ENCODE measurements around the gene USP40.

The USP40 gene

GRCh38 chr2:233449081-233449901 lies 117.3 kb downstream of the USP40 start:
- DNase-seq (ENCODE audit: low spot score in 2 of 2) (no peak), ATAC-seq (ENCODE audit: low read depth) (no peak)
- Mint-ChIP-seq H3K27me3 (no peaks in the 10 kb centered on the region), H3K36me3 (peaks cover 45% of the 10 kb centered on the region), H3K27ac (no peak overlapping the region), H3K4me1 (peaks cover 7% of the 10 kb centered on the region), H3K9me3 (no peaks in the 10 kb centered on the region), H3K4me3 (no peak overlapping the region)

DNA sequence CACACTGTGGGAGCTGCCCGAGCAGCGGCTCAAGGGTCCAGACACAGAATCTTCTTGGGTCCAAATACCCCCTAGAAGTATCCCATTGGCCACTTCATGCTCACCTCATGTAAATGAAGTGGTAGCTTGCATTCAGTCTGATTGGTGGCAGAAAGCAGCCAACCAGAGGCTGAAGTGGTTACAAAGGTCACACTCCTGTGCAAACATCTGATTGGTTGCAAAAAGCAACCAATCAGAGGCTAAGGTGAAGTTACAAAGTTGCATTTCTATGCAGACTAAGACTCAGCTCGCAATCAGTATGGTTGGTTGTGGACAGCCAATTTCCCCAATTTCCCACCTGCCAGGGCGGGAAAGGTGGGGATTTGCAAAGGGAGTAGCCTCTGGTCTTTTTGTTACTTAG lies 118.0 kb downstream of the USP40 start:
- H3K9me3 Mint-ChIP-seq: no peaks in the 10 kb centered on the region
- peaks cover 43% of the 10 kb centered on the region for H3K36me3 Mint-ChIP-seq

DNA sequence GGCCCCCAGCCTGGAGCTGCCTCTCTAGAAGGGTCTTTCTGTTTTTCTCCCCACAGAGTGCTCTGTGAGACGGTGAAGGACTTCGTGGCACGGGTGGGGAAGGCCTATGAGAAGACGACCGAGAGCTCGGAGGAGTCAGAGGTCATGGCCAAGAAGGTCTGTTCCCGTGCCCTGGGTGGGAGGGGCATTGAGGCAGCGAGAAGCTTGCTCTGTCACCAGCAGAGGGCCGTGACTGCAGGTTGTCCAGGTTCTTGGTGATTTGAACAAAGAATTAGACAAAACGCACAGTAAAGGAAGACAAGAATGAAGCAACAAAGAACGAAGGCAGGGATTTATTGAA lies 118.4 kb downstream of the USP40 start:
- H3K4me1 Mint-ChIP-seq: peaks cover 16% of the 10 kb centered on the region
- no peaks in the 10 kb centered on the region for H3K9me3 Mint-ChIP-seq
- H3K27me3 Mint-ChIP-seq: no peaks in the 10 kb centered on the region
- no peak overlapping the region for H3K4me3 Mint-ChIP-seq
- no peak overlapping the region for H3K27ac Mint-ChIP-seq
- ATAC-seq (ENCODE audit: low read depth): no peak
- DNase-seq (ENCODE audit: low spot score in 2 of 2): no peak
- peaks cover 43% of the 10 kb centered on the region for H3K36me3 Mint-ChIP-seq

More for the DNA sequence above, 118.0 kb downstream of the USP40 start:
- H3K4me1 Mint-ChIP-seq: peaks cover 12% of the 10 kb centered on the region
- DNase-seq (ENCODE audit: low spot score in 2 of 2) (no peak), ATAC-seq (ENCODE audit: low read depth) (no peak)
- no peak overlapping the region for H3K4me3 Mint-ChIP-seq
- H3K27me3 Mint-ChIP-seq: no peaks in the 10 kb centered on the region
- H3K27ac Mint-ChIP-seq: no peak overlapping the region

GRCh38 chr2:233447506-233448219 lies 118.9 kb downstream of the USP40 start:
- Mint-ChIP-seq H3K27ac (peak overlapping the region; percentile 50), H3K4me3 (no peak overlapping the region)

GRCh38 chr2:233446606-233447305 lies 119.8 kb downstream of the USP40 start:
- Mint-ChIP-seq H3K36me3 (peaks cover 45% of the 10 kb centered on the region), H3K27ac (peak overlapping the region; percentile 50), H3K4me3 (no peak overlapping the region), H3K9me3 (no peaks in the 10 kb centered on the region), H3K4me1 (peaks cover 22% of the 10 kb centered on the region), H3K27me3 (no peaks in the 10 kb centered on the region)
- no peak for DNase-seq (ENCODE audit: low spot score in 2 of 2)
- ATAC-seq (ENCODE audit: low read depth): no peak

More at GRCh38 chr2:233447506-233448219, 118.9 kb downstream of the USP40 start:
- Mint-ChIP-seq H3K36me3 (peaks cover 44% of the 10 kb centered on the region), H3K9me3 (no peaks in the 10 kb centered on the region), H3K4me1 (peaks cover 16% of the 10 kb centered on the region), H3K27me3 (no peaks in the 10 kb centered on the region)
- ATAC-seq (ENCODE audit: low read depth) (no peak), DNase-seq (ENCODE audit: low spot score in 2 of 2) (no peak)

DNA sequence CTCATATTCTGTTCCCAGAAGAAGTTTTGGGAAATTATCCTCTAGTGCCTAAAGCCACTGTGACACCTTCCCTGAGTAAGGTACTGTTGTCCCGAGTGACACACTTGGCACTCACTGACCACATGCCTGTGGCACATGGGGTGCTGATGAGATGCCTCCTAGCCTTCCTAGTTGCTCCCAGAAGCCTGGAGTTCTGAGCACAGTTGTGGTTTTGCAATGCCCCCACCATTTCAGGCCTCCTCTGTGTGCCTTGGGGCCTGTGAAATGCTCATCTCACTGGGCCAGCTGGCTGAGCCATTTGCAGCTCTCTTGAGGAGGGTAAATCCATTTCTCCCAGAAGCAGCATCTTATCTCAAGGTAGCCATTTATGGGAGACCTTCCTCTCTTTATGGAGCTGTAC lies 120.5 kb downstream of the USP40 start:
- peaks cover 25% of the 10 kb centered on the region for H3K4me1 Mint-ChIP-seq
- H3K27me3 Mint-ChIP-seq: no peaks in the 10 kb centered on the region
- DNase-seq (ENCODE audit: low spot score in 2 of 2): no peak
- no peaks in the 10 kb centered on the region for H3K9me3 Mint-ChIP-seq
- no peak overlapping the region for H3K27ac Mint-ChIP-seq
- H3K4me3 Mint-ChIP-seq: no peak overlapping the region
- peaks cover 44% of the 10 kb centered on the region for H3K36me3 Mint-ChIP-seq
- no peak for ATAC-seq (ENCODE audit: low read depth)

GRCh38 chr2:233445152-233445830 lies 121.3 kb downstream of the USP40 start:
- Mint-ChIP-seq H3K9me3 (no peaks in the 10 kb centered on the region), H3K27ac (peak overlapping the region; percentile 69), H3K4me1 (peaks cover 27% of the 10 kb centered on the region), H3K36me3 (peaks cover 46% of the 10 kb centered on the region), H3K27me3 (no peaks in the 10 kb centered on the region), H3K4me3 (no peak overlapping the region)
- ATAC-seq (ENCODE audit: low read depth) (no peak), DNase-seq (ENCODE audit: low spot score in 2 of 2) (no peak)

DNA sequence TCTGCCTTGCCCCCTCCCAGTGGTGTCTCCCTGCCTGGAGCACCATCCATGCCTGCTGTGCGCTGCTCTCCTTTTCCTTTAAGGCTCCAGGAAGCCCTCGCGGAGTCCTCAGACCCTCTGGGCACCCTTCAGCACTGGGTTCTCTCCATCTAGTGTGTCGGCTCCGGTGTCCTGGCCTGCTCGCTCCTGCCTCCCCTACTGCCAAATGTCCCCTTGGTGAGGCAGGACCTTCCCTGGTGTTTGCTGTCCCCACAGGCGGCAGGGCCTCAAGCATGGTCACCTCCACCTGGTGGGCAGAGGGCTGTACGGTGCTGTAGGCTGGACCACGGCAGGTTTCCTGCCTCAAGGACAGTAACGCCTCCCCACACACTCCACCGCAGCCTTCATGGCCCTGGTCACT lies 122.1 kb downstream of the USP40 start:
- ATAC-seq (ENCODE audit: low read depth): no peak
- peaks cover 46% of the 10 kb centered on the region for H3K36me3 Mint-ChIP-seq
- H3K4me1 Mint-ChIP-seq: peaks cover 29% of the 10 kb centered on the region
- no peak overlapping the region for H3K27ac Mint-ChIP-seq
- H3K4me3 Mint-ChIP-seq: no peak overlapping the region
- H3K9me3 Mint-ChIP-seq: no peaks in the 10 kb centered on the region
- DNase-seq (ENCODE audit: low spot score in 2 of 2): no peak
- no peaks in the 10 kb centered on the region for H3K27me3 Mint-ChIP-seq

- no peak overlapping the region for H3K27ac Mint-ChIP-seq
- no peak overlapping the region for H3K4me3 Mint-ChIP-seq
- H3K9me3 Mint-ChIP-seq: no peaks in the 10 kb centered on the region
- peak; percentile 75 for DNase-seq (ENCODE audit: low spot score in 2 of 2)
- no peaks in the 10 kb centered on the region for H3K27me3 Mint-ChIP-seq
- peak; percentile 95 for ATAC-seq (ENCODE audit: low read depth)
- peaks cover 50% of the 10 kb centered on the region for H3K36me3 Mint-ChIP-seq
- peaks cover 29% of the 10 kb centered on the region for H3K4me1 Mint-ChIP-seq
Measured at GRCh38 chr2:233443511-233444183, 122.9 kb downstream of the USP40 start.

- Mint-ChIP-seq H3K36me3 (peaks cover 49% of the 10 kb centered on the region), H3K4me1 (peaks cover 29% of the 10 kb centered on the region), H3K27ac (peak overlapping the region; percentile 17)
Measured at GRCh38 chr2:233442028-233442310, 124.6 kb downstream of the USP40 start.

DNA sequence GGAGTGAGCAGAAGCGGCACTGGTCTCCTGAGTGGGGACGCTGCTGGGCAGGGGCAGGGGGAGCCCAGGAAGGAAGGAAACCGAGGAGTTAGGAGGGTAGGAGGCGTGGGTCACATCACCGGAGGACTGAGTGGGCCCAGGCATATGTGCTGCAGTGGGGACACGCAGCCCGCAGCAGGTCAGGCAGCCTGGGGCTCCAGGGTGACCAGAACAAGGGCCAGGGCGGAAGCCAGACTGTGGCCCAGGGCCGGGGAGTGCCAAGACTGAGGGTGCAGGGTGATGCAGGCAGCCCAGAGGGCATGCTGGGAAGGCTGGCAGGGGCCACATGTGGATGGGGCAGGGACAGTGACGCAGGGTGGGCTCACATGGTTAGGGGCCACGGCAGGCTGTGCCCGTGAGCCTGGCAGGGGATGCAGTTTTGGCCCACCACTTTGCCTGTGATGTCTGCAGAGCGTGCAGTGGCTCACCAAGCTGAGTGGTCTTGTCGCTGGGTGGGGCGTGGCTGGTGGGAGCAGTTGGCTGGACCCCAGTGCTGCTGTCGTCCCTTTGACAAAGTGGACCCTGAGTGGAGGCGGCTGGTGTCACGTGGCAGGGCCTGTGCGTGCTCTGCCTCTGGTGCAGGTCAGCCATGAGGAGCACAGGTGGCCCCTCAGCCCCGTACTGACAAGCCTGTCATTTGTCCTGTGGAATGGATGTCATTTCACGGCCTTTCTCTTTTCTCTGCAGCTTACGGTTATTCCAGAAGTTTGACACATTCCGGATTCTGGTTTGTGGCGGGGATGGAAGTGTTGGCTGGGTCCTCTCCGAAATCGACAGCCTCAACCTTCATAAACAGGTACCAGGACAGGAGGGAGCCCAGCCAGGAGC lies 125.2 kb downstream of the USP40 start:
- H3K27ac Mint-ChIP-seq: peak overlapping the region; percentile 74
- H3K4me1 Mint-ChIP-seq: peaks cover 29% of the 10 kb centered on the region
- DNase-seq (ENCODE audit: low spot score in 2 of 2) (no peak), ATAC-seq (ENCODE audit: low read depth) (no peak)
- no peak overlapping the region for H3K4me3 Mint-ChIP-seq
- H3K27me3 Mint-ChIP-seq: no peaks in the 10 kb centered on the region
- H3K9me3 Mint-ChIP-seq: no peaks in the 10 kb centered on the region
- peaks cover 53% of the 10 kb centered on the region for H3K36me3 Mint-ChIP-seq

More at GRCh38 chr2:233442028-233442310, 124.6 kb downstream of the USP40 start:
- ATAC-seq (ENCODE audit: low read depth): no peak
- Mint-ChIP-seq H3K27me3 (no peaks in the 10 kb centered on the region), H3K4me3 (no peak overlapping the region), H3K9me3 (no peaks in the 10 kb centered on the region)
- DNase-seq (ENCODE audit: low spot score in 2 of 2): no peak

- DNase-seq (ENCODE audit: low spot score in 2 of 2) (no peak), ATAC-seq (ENCODE audit: low read depth) (no peak)
- H3K9me3 Mint-ChIP-seq: no peaks in the 10 kb centered on the region
- H3K27me3 Mint-ChIP-seq: no peaks in the 10 kb centered on the region
- H3K4me1 Mint-ChIP-seq: peaks cover 29% of the 10 kb centered on the region
- H3K4me3 Mint-ChIP-seq: no peak overlapping the region
- peaks cover 51% of the 10 kb centered on the region for H3K36me3 Mint-ChIP-seq
- H3K27ac Mint-ChIP-seq: peak overlapping the region; percentile 74
Measured at GRCh38 chr2:233440714-233441113, 125.9 kb downstream of the USP40 start.

- DNase-seq (ENCODE audit: low spot score in 2 of 2) (no peak), ATAC-seq (ENCODE audit: low read depth) (no peak)
- H3K36me3 Mint-ChIP-seq: peaks cover 47% of the 10 kb centered on the region
- H3K4me1 Mint-ChIP-seq: peaks cover 32% of the 10 kb centered on the region
- no peaks in the 10 kb centered on the region for H3K9me3 Mint-ChIP-seq
- H3K27me3 Mint-ChIP-seq: no peaks in the 10 kb centered on the region
- H3K4me3 Mint-ChIP-seq: no peak overlapping the region
- H3K27ac Mint-ChIP-seq: peak overlapping the region; percentile 69
Measured at GRCh38 chr2:233440314-233440713, 126.3 kb downstream of the USP40 start.
